ENCODE measurements around the gene XXYLT1.

XXYLT1 gene

GRCh38 chr3:195147649-195148080 is 123.3 kb downstream of the XXYLT1 start:
- DNase-seq = no peak

- DNase-seq = no peak
These were observed 124.8 kb downstream of the XXYLT1 start for GRCh38 chr3:195146131-195146530.

- no peak for DNase-seq
These were observed 125.4 kb downstream of the XXYLT1 start for GRCh38 chr3:195145579-195145978.

GRCh38 chr3:195143221-195143620 is 127.7 kb downstream of the XXYLT1 start:
- no peak for DNase-seq

GRCh38 chr3:195142519-195142918 is 128.4 kb downstream of the XXYLT1 start:
- DNase-seq = no peak

GRCh38 chr3:195140816-195141793 is 129.9 kb downstream of the XXYLT1 start:
- DNase-seq = no peak

GRCh38 chr3:195140410-195140809 is 130.5 kb downstream of the XXYLT1 start:
- DNase-seq = no peak

GRCh38 chr3:195139876-195140240 is 131.1 kb downstream of the XXYLT1 start:
- no peak for DNase-seq

- DNase-seq = no peak
These were observed 131.7 kb downstream of the XXYLT1 start for GRCh38 chr3:195139091-195139875.

GRCh38 chr3:195137638-195138588 is 133.0 kb downstream of the XXYLT1 start:
- no peak for DNase-seq

- no peak for DNase-seq
These were observed 135.0 kb downstream of the XXYLT1 start for GRCh38 chr3:195135917-195136316.

GRCh38 chr3:195134431-195134830 is 136.5 kb downstream of the XXYLT1 start:
- no peak for DNase-seq

- DNase-seq = peak; percentile 88
These were observed 137.5 kb downstream of the XXYLT1 start for GRCh38 chr3:195133462-195133861.

- DNase-seq = peak; percentile 97
These were observed 137.9 kb downstream of the XXYLT1 start for GRCh38 chr3:195133013-195133412.

GRCh38 chr3:195131176-195131575 is 139.8 kb downstream of the XXYLT1 start:
- no peak for DNase-seq

GRCh38 chr3:195129644-195130492 is 141.1 kb downstream of the XXYLT1 start:
- no peak for DNase-seq

GRCh38 chr3:195129072-195129643 is 141.8 kb downstream of the XXYLT1 start:
- DNase-seq = no peak

- no peak for DNase-seq
These were observed 142.5 kb downstream of the XXYLT1 start for GRCh38 chr3:195128255-195129071.

- DNase-seq = no peak
These were observed 144.8 kb downstream of the XXYLT1 start for GRCh38 chr3:195126056-195126605.

GRCh38 chr3:195125646-195126045 is 145.3 kb downstream of the XXYLT1 start:
- no peak for DNase-seq

Measured in NCI-H2171 treated with DMSO at 0.1 percent for 48 hours (cell line).